Cardiac muscle cell (in vitro differentiated cells and primary cell): ENCODE measurements around the gene SAMD3. TPM values are rescaled to one million over a fixed set of nuclear protein-coding genes. Genes with fewer than 3 reads are reported as not detected.

Experiments used
- DNase-seq, 2 donors: peaks; one replicate each; pipeline versions ENCODE4 v3.0.0 to v3.0.0-alpha.2; 2010 to 2017; ENCODE audit warnings: low read depth in 1 of 2, low spot score in 1 of 2
- H3K27ac ChIP-seq: fragments of 200-600 bp; sonication (generic); 2 replicates; pipeline ENCODE4 v1.5.1; 2016
- H3K27me3 ChIP-seq: fragments of 200-600 bp; sonication (generic); 2 replicates; pipeline ENCODE4 v1.6.0; 2016; ENCODE audit warnings: control low read depth
- H3K36me3 ChIP-seq: fragments of 200-600 bp; sonication (generic); 2 replicates; pipeline ENCODE4 v1.5.1; 2016; ENCODE audit warnings: control low read depth
- H3K4me1 ChIP-seq: fragments of 200-600 bp; sonication (generic); 2 replicates; pipeline ENCODE4 v1.8.1; 2017; ENCODE audit warnings: low read depth, mild to moderate bottlenecking, mixed run types
- H3K4me3 ChIP-seq: fragments of 200-600 bp; sonication (generic); 2 replicates; pipeline ENCODE4 v1.5.1; 2016; ENCODE audit warnings: mild to moderate bottlenecking
- H3K9me3 ChIP-seq: fragments of 200-600 bp; sonication (generic); 2 replicates; pipeline ENCODE4 v1.5.1; 2017; ENCODE audit warnings: low read depth, mild to moderate bottlenecking, control low read depth
- polyA plus RNA-seq: library from polyadenylated mRNA; unstranded; fragments of >200 nt; fragmentation: Nextera tagmentation; extraction: Ambion mirVana; gene quantifications from 2 replicates; pipeline ENCODE4 v1.2.1, GENCODE V29; 2016
- total RNA-seq: library from RNA; depleted of rRNA; stranded (reverse); fragments of >200 nt; gene quantifications from 2 replicates; pipeline ENCODE4 v1.2.3, GENCODE V29; 2016
- TF ChIP-seq, protein P1 (sequence below): IDR thresholded peaks from 2 replicates; pipeline ENCODE4 v1.5.1; 2012; ENCODE audit warnings: low read depth, mild to moderate bottlenecking, low read length

SAMD3 gene
- total and polyA plus RNA-seq, 2 experiments from 2014 or later, result not detected

DNA sequence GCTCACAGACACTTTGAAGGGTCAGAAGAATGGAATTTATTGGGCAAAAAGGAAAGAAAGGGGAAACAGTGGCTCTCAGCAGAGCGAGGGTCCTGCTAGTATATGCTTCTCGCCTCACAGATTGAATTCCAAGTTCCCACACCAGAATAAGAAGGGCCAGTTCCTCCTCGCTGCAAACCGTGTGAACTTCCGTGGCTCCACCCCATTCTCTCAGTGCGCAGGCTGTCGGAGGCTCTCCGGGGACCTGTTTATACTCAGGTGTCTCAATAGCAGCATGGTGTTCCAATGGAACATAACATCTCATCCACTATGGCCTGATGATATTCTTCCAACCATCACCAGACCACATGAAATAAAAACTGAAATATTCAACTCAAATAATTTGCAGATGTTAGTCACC is 4.6 kb downstream of the SAMD3 start:
- no peaks in the 10 kb centered on the region for H3K27me3 ChIP-seq
- no peak overlapping the region for H3K4me3 ChIP-seq
- H3K9me3 ChIP-seq, result no peaks in the 10 kb centered on the region
- H3K27ac ChIP-seq, result no peak overlapping the region
- no peak for DNase-seq
- TF ChIP-seq, protein P1, sequence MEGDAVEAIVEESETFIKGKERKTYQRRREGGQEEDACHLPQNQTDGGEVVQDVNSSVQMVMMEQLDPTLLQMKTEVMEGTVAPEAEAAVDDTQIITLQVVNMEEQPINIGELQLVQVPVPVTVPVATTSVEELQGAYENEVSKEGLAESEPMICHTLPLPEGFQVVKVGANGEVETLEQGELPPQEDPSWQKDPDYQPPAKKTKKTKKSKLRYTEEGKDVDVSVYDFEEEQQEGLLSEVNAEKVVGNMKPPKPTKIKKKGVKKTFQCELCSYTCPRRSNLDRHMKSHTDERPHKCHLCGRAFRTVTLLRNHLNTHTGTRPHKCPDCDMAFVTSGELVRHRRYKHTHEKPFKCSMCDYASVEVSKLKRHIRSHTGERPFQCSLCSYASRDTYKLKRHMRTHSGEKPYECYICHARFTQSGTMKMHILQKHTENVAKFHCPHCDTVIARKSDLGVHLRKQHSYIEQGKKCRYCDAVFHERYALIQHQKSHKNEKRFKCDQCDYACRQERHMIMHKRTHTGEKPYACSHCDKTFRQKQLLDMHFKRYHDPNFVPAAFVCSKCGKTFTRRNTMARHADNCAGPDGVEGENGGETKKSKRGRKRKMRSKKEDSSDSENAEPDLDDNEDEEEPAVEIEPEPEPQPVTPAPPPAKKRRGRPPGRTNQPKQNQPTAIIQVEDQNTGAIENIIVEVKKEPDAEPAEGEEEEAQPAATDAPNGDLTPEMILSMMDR, result no peak
- peaks cover 7% of the 10 kb centered on the region for H3K4me1 ChIP-seq
- no peaks in the 10 kb centered on the region for H3K36me3 ChIP-seq

DNA sequence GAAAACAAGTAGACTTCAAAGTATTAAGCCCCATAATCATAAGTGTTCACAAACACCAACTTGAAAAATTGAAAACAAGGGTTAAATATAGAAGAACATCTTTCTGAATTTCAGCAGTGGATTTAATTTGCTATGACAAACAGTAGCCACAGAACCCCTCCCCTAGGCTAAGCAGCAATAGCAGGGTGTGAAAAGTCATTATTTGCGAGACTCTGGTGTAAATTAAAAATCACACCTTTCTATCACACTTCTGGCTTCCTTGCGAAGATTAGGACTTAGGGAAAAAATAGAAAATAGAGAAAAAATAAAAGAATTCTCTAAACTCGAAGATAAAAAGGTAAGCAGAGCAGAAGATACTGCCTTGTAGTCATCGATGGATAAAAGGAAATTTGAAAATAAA is 6.1 kb downstream of the SAMD3 start:
- TF ChIP-seq, protein P1, result no peak
- peaks cover 7% of the 10 kb centered on the region for H3K4me1 ChIP-seq
- H3K4me3 ChIP-seq, result no peak overlapping the region
- no peak for DNase-seq
- no peaks in the 10 kb centered on the region for H3K9me3 ChIP-seq
- H3K27ac ChIP-seq, result no peak overlapping the region
- H3K27me3 ChIP-seq, result no peaks in the 10 kb centered on the region
- no peaks in the 10 kb centered on the region for H3K36me3 ChIP-seq

DNA sequence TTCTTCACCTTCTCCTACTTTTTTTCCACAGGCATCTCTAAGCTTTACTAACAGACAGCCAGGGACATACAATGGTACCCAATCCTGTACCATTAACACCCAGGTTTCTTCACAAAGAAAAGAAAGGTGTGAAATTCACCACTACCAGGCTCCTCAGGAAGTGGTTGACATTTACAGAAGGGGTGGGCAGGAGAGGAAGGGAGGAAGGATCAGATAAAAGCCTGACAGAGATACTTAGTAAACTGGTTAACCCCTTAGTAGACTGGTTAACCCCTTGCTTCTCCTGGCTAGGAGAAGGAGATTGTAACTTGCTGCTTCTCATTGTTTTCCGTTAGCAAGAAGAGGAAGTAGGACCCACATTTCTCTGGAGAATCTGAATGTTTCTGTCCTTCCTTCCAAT is 7.2 kb downstream of the SAMD3 start:
- Histone ChIP-seq H3K4me3 (no peak overlapping the region), H3K9me3 (no peaks in the 10 kb centered on the region), H3K36me3 (no peaks in the 10 kb centered on the region), H3K27me3 (no peaks in the 10 kb centered on the region), H3K4me1 (peaks cover 7% of the 10 kb centered on the region), H3K27ac (no peak overlapping the region)
- DNase-seq, result no peak
- TF ChIP-seq, protein P1, result no peak

DNA sequence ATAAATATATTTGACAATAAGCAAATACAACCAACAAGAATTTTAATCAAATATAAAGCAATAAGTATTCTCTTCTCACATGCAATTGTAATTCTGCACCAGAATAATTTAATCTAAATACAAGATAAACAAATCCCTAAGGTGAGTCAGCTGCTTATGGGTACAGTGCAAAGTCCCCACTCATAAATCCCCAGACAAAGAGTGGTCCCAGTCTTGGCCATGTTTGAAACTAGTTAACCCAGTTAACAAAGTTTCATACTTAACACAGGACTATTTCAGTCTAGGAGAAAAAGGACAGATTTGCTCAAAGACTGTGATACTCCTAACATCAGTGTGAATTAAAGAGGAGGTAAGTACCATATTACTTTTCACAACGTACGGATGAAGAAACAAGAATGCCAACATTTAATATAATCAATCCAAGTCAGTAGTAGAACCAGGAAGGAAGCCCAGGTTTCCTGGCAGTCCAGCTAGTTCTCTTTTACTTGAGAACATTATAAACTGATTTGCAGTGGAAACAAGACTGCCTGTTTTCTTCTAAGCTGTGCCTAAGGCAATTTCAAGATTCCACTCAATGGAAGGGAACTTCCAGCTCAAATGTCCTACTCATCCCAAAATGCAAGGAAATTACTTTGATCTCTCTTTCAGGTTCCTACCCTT is 10.4 kb downstream of the SAMD3 start:
- H3K4me3 ChIP-seq, result no peak overlapping the region
- TF ChIP-seq, protein P1, result no peak
- H3K9me3 ChIP-seq, result no peaks in the 10 kb centered on the region
- DNase-seq, result no peak
- H3K4me1 ChIP-seq, result peaks cover 7% of the 10 kb centered on the region
- H3K36me3 ChIP-seq, result no peaks in the 10 kb centered on the region
- H3K27me3 ChIP-seq, result no peaks in the 10 kb centered on the region
- no peak overlapping the region for H3K27ac ChIP-seq

DNA sequence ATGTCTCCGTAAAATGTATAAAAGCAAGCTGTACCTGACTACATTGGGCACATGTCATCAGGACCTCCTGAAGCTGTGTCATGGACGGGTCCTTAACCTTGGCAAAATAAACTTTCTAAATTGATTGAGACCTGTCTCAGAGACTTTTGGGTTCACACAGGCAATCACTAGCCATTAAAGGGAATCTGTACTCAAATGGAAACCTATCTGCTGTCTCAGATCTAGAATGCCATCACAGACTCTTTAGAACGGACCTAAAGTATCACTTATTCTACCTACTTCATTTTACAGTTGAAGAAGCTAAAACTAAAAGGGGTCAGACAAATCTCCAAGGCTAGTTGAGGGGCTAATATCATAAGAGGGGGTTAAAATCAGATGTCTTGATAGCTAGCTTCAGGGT is 11.1 kb downstream of the SAMD3 start:
- no peaks in the 10 kb centered on the region for H3K9me3 ChIP-seq
- peaks cover 7% of the 10 kb centered on the region for H3K4me1 ChIP-seq
- TF ChIP-seq, protein P1, result no peak
- DNase-seq, result no peak
- H3K27ac ChIP-seq, result no peak overlapping the region
- no peak overlapping the region for H3K4me3 ChIP-seq
- H3K36me3 ChIP-seq, result no peaks in the 10 kb centered on the region
- H3K27me3 ChIP-seq, result no peaks in the 10 kb centered on the region
